NCI-H460 (cell line): ENCODE measurements around the gene IRAK1BP1. TPM values are rescaled to one million over a fixed set of nuclear protein-coding genes. Genes with fewer than 3 reads are reported as not detected.

Experiments used
- total RNA-seq: library from RNA; depleted of rRNA; stranded (reverse); fragments of >200 nt; shearing (Covaris generic); gene quantifications from 2 replicates; pipeline ENCODE4 v1.2.3, GENCODE V29; 2014; rRNA removed

The IRAK1BP1 gene
- total RNA-seq, 1 experiment from 2014 or later, result 11.3 TPM

Other genes with a start within 250 kb of the IRAK1BP1 start
- gene PHIP, start 210.7 kb downstream of the IRAK1BP1 start, total RNA-seq, result 23.1 and 23.6 TPM in 2 replicates